GM19438 (cell line): ENCODE results near the gene THSD7A.

ENCODE experiments used
- ATAC-seq: cut with Tn5 transposase; IDR thresholded peaks from one replicate; pipeline ENCODE4 v1.9.1; 2021; ENCODE audit warnings: low read depth; ENCODE audit not compliant: unreplicated experiment

The THSD7A gene

GRCh38 chr7:11650030-11650429, 182.0 kb downstream of the THSD7A start:
- no peak for ATAC-seq

DNA sequence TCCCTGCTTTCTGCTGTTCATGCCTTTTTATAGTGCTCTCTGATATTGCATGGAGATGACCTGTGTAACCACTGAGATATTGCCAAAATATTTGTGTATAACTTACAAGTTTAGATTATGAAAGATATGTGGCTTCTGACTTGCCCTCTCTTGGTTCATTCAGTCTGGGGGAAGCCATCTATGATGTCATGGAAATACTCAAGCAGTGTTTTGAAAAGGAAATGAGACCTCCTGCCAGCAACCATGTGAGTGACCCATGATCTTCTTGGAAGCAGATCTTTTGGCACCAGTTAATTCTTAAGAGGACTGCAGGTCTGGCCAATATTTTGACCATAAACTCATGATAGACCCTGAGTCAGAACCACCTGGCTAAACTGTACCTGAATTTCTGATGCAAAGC, 183.0 kb downstream of the THSD7A start:
- no peak for ATAC-seq

- ATAC-seq = no peak
Measured at GRCh38 chr7:11648101-11648500, 183.9 kb downstream of the THSD7A start.

DNA sequence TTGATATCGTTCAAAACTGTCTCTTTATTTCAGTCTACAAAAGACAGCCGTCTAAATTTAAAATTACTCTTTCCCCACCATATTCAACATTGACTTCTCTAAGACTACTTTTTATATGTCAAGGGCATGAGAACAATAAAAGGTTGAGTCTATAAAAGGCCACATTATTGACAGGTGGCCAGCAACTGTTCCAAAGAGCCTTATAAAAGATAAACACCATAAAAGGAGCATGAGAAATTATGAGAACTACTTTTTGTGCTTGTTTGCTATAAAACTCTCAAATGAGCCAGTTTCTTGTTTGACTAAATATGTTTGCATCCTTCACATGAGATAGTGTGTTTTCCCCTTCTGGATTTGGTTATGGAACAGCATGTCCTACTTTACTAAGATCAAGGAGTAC, 189.2 kb downstream of the THSD7A start:
- ATAC-seq = no peak

- ATAC-seq = no peak
Measured at GRCh38 chr7:11642276-11642675, 189.7 kb downstream of the THSD7A start.

DNA sequence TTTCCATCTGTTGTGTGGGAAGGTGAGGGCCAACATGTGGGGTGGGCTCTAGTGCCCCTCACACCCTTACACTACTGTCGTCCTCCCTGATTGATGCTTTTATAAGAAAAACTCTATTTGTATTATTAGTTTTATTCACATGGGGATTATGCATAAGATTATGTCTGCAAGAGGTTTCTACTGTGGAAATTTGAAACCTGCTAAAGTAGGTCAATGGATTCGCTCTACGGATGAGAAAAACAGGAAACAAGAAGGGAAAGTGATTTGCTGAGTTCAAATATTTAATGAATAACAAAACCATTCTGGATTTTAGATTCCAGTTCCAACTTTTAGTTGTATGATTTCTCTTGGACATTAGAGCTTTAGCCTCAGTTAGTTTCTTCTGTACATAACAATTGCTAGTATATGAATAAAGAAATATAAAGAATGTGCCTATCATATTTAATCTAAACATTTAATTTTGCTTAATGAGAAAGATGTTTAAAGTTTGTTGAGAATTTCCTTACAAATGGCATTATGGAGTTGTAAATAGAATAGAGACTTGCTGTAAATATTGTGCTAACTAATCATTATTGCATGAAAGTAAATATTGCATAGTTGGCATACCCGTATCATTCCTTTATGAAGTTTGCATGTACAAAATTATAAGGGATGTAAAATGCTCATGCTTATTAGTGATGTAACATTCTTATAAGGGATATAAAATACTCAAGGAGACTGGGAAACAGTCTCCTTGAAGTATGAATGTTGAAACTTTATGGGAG, 193.8 kb downstream of the THSD7A start:
- no peak for ATAC-seq

- ATAC-seq = no peak
Measured at GRCh38 chr7:11636274-11636673, 195.7 kb downstream of the THSD7A start.

GRCh38 chr7:11633310-11633709, 198.7 kb downstream of the THSD7A start:
- ATAC-seq = no peak

DNA sequence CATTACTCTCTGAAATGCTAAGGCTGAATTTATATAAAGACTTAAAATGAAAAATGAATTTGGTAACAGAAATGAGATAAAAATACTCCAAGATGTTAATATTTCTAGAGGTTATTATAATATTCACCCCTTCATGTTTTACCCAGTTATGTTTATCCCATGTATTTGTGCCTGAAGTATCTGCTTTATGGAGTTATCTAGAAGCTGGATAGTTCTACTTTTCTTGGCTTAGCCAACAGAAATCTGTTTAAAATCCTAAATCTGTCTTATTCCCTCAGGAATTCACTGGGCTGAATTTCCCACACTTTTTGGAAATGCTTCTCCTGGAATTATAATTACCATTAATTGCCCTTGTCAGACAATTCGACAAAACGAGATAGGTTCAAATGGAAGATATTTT, 201.6 kb downstream of the THSD7A start:
- ATAC-seq = no peak

- no peak for ATAC-seq
Measured at GRCh38 chr7:11625669-11626068, 206.3 kb downstream of the THSD7A start.

- ATAC-seq = no peak
Measured at GRCh38 chr7:11623093-11623678, 208.8 kb downstream of the THSD7A start.

DNA sequence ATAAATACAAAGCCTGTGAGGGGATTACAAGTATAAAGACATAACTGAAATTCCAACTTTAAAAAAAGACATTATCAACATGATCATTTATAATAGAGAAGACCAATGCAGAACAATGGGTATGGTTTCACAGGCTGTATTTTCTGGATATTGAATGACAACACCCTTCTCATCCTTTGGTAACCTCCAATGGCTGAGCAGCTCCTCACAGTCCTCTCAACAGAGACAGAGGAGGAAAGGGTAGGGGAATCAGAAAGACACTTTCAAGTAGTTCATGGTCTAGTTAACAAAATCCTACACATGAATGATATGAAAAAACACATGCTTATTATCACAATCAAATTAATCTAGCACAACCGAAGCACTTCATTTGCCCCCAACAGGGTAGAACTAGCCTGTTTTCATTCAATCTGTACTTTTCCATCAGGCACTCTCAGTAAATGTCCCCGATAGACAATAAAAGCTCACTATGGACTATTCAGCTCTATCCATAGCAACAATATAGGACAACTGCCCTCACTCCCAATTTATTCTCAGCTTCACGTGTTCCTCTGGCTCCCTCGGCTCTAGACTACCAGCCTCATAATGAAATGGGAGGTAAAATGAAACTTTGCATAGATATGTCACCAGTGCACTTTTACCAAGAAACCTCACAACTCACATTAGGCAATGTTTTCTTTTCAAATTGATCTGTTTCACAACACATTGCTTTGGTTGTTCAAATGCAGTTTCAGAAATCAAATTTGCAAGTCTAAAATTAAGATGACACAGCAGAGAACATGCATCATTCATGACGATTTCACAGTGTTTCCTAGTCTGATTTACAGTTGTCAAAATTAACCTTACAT, 211.4 kb downstream of the THSD7A start:
- ATAC-seq = no peak

- no peak for ATAC-seq
Measured at GRCh38 chr7:11616466-11616865, 215.5 kb downstream of the THSD7A start.

DNA sequence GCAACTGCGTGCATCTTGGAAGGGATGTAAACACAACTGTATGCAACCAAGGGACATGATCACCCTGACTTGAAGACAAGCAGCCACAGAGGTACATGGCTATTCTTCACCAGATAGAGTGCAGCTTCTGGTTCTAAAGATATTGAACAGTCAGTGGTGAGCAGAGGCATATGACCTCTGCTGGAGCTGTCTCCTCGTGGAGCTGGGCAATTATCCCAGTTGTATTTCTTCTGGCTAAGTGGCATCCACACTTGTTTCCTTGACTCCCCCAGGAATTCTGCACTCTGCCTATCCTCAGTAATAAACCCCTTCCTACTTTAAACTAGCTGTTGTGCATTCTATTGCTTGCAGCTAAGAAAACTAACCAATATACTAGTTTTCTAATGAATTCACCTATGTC, 216.8 kb downstream of the THSD7A start:
- ATAC-seq = no peak

DNA sequence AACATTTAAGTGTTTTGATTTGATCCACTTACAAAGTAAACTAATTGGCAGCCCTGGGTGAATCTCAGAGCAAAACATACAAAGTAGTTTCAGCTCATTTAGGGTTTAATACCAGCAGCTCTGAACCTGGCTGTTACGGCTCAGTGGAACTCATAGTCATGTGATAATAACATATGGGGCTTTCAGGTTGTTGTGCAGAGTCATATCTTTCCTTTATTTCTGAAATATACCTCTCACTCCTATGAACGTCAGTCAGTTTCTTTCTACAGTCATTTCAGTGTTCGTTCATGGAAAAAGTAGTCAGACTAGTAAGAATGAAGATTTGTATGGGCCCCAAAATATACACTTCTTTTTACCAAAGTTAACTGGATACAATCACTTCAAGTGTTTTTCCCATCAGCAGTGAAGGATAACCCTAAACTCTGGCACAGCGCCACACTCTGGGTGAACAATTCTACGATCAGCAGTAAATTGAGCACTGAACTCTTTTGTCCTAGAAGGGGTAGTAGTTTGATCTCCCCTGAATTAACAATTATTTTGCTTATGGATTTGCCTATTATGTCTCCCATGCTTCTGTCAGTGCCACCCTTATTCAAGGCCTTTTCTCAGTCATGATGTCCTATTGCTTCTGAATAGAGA, 218.6 kb downstream of the THSD7A start:
- peak; percentile 85 for ATAC-seq

GRCh38 chr7:11612737-11613136, 219.3 kb downstream of the THSD7A start:
- no peak for ATAC-seq

- no peak for ATAC-seq
Measured at GRCh38 chr7:11609096-11609670, 222.8 kb downstream of the THSD7A start.

DNA sequence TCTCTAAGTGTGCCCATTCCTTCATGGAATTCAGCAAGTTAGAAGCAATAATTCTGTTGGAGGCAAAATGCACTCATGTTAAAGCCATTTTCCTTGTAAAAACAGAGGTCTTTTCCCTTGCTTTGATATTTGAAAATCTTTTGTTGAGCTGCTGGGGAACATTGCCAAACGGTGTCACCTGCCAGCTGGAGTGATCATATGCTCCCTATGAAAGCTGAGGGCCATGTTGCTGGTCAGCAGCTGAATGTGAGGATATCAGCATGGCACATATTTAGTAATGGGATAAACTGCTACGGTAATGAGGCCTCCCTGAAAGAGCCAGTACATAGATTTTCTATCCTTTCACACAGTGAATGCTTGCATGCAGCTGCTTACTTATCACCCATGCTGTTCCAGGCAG, 224.3 kb downstream of the THSD7A start:
- no peak for ATAC-seq

DNA sequence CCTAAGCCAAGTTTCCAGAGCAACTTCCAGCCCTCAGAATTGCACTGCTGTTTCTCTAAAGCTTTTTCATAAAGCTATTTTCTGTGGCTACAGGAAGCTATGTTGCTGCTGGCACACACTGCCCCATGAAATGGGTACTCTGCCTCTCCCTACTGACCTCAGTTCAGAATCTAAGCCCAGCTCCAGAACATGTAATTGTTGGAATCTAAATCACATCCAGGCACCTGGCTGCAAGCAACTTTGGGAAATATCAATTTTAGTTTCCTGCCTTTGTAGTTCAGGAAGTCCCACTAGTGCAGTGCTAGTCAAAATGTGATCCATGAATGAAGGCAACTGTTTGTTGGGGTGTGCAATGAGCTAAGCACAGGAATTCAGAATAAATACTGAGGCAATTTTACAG, 226.2 kb downstream of the THSD7A start:
- no peak for ATAC-seq

DNA sequence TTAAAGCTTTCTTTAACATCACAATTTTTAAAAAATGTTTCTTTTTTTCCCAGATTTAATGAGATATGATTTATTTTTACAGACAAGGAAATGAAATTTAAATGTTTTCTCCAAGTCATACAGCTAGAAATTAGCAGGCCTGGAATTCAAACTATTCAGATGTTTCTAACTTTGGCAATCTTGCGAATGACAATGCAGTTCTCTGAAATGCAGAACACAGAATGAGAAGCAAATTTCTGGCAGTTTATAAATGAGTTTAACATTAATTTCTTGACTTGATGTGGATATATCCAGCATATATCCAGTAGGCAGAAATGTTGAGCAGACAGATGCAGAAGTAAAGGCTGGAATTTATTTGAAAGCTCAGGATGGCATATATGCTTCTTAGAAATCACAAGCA, 227.5 kb downstream of the THSD7A start:
- ATAC-seq = no peak

- ATAC-seq = no peak
Measured at GRCh38 chr7:11601761-11602160, 230.2 kb downstream of the THSD7A start.
